Inflammatory macrophage treated with lipopolysaccharide for 1 hour (primary cell): ENCODE data around the gene NRL.
"Not testable (repeated sequence)": the region's sequence is repeated elsewhere in the genome, so short reads cannot be mapped to it uniquely, and the experiment has no call there.

Source experiments
- DNase-seq, 2 donors: peaks; one replicate each; pipeline ENCODE4 v3.0.0-alpha.2; 2020 to 2022

Gene NRL

DNA sequence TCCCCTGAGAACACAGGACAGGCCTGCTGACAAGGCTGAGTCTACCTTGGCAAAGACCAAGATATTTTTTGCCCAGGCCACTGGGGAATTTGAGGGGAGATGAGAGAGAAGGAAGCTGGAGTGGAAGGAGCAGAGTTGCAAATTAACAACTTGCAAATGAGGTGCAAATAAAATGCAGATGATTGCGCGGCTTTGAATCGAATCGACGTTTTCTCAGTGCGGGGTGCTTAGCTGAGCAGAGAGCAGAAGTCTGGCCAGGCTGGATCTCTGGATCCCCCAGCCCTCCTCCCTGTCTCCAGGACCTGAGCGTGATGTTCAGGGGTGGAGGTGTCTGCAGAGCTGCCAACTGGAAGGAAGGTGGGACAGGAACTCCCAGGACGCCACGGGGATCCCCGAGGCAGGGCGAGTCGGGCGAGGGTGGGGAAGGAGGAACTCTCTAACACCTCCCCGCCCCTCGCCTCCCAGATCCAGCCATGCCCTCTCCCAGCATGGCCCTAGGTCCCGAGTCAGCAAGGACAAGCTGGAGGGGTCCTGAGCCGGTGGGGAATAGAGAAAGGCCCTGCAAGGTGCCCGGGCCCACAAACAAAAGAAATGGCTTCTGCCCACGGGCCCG lies 63.5 kb downstream of the NRL start:
- DNase-seq: peak; percentile 37 to 59

DNA sequence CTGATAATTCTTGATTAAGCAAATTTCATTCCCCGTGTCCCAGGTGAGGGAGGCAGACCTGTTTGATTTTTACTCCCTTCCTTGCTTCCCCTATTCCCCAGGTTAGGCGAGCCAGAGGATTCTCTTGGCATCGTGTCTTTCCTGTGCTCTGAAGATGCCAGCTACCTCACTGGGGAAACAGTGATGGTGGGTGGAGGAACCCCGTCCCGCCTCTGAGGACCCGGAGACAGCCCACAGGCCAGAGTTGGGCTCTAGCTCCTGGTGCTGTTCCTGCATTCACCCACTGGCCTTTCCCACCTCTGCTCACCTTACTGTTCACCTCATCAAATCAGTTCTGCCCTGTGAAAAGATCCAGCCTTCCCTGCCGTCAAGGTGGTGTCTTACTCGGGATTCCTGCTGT lies 64.0 kb downstream of the NRL start:
- DNase-seq: not testable (repeated sequence)

DNA sequence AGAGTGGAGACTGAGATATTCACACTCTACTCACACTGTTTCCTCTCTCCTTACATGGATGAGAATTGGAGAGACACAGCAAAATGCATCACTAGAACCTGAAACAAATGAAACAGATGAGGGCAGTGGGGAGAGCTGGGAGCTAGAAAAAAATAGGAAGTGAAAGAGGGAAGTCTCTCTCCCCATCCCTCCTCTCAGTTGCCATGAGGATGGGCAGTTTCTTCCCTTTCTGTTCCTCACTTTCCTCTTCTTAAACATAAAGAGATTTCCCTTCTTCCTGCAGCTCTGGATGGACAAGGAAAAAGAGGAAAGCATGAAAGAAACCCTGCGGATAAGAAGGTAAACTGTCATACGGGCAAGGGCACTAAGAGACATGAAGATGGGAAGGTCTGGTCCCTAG lies 65.7 kb downstream of the NRL start:
- DNase-seq: peak; percentile 34 to 41

DNA sequence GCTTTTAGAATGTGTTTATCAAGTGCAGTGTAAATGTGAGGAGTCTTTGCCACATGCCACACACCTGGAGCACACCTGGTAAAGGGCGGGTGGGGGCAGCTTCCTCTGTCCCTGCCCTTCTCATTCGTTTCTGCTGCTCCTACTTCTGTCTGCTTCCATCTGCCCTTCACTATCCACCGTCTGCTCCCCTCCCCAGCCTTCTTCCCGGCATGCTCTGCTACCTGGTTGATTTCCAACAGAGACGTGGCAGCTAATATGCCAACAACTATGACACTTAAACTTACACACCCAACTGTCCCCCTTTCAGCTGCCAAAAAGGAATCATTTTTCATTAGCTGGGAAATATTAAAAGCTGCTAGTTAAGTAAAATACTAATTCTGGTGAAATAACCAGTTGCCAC lies 72.0 kb downstream of the NRL start:
- DNase-seq: no peak

DNA sequence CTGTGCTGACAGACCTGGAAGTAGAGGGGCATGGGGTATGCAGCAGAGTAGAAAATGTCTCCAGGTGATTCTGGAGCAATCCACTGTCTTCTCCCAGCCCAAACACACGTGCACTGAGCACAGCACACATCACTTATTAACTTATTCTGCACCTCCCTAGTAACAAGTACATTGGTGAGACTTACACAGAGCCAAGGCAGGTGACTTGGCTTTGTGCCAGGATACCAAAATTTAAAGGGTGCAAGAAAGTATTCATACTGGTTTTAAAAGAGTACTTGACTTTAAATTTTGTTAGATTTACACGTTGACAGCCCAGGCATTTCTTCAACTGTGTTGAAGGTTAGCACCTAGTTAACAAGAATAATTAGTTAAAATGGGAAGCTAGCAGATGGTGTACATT lies 74.1 kb downstream of the NRL start:
- no peak for DNase-seq

DNA sequence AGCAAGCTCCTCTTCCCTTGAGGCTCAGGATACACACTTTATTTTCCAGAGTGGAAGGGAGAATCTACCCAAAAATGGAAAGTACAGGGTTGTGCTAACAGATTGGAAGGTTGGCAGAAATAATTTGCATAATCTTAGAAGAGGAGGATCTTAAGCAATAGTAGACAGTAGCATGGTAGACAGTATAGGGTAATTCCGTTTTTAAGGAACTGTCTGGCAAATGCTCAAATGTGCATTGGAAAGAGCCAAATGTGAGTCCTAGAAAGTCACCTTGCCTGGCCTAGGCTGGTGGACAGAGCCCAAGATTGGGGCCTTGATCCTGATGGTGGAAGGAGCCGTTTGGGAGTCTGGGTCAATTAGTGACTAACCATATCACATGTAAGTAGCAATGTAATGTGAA lies 76.1 kb downstream of the NRL start:
- DNase-seq: peak; percentile 83 to 90

DNA sequence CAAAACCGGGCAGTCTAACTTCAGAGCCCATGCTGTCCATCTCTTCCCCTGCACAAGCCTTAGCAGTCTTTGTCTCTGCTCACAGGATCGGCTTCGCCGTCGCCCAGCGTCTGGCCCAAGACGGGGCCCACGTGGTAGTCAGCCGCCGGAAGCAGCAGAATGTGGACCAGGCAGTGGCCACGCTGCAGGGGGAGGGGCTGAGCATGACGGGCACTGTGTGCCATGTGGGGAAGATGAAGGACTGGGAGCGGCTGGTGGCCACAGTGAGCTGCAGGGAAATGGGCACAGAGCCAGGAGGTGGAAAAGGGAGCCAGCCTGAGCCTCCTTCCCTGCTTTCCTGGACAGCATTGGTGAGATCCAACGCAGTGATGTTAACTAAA lies 77.1 kb downstream of the NRL start:
- DNase-seq: no peak

DNA sequence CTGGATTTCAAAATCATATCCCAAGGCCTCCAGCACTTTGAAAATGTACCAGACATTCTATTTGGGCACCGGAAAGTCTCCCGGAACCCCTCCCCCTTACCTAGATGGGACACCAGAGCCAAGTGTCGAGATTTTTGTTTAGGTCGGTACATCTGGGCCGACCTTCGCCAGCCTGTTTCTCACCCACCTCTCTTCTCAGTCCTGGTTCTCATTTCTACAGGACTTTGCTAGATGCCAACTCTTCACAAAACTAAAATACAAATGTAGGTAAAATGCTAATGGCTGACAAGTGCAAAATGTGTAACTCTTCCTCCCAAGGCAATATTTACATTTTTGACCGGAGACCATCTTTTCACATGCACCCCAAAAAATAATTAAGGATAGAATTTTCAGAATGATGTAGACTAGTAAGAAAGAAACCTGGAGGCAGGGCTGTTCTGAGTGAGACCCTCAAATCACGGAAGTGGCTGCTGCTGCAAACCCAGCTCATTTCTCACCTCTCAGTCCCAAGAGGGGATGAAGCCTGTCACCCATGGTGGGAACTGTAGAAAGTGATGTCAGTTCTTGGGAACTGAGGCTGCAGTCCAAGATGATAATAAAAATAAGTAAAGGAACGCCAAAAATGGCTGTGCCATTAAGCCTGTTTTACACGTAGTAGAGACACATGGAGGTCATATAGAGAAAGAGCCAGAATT lies 77.6 kb downstream of the NRL start:
- not testable (repeated sequence) for DNase-seq

DNA sequence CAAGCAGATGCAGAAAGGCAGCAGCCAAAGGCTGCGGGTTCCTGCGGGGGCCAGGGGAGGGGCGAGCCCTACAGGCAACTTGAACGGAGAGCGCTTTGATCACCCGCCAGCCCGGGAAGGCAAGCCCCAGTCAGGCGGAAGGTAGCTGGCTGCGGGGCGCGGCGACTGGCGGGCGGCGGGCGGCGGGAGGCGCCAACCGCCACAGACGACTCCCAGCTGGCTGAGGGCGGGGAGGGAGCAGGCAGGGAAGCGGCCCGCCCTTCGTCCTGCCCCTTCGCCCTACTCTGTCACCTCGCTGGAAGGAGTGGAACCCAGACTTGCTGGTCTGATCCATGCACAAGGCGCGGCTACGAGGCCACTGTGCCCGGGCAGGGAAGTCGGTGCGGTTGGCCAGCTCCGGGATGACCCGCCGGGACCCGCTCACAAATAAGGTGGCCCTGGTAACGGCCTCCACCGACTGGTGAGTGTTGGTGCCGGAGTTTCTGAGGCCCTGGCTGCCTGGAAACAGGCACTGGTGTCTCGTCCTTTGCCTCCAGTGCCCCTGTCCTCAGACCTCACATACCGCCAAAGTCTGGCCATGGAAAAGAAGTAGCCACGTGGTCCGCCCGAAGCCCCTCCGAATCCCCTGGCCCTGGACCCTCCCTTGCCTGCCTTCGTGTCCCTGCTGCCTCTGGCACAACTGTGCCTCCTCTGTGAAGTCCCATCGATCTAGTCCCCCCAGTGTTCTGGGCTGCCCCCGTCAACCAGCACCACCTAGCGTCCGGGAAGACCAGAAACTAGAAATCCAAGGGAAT lies 78.4 kb downstream of the NRL start:
- peak; percentile 73 to 79 for DNase-seq

DNA sequence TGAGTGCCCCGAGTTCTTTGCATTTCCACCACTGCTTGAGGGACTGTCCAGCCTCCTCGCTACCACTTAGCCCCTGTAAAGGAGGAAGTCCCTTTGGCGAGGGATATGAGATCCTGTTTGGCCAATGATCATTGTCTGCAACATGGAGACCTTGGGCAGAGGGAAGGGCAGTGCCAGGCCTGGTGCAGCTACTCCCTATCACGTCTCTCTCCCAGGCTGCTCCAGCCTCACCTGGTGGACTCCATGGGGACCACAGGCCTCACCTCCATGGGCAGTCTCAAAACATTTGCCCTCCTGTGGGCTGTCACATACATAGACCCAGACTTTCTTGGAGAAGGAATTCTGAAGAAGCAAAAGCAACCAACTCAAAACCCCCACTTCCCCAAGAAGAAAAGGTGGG lies 79.0 kb downstream of the NRL start:
- DNase-seq: peak in 1 of 2 donors; percentile 34

DNA sequence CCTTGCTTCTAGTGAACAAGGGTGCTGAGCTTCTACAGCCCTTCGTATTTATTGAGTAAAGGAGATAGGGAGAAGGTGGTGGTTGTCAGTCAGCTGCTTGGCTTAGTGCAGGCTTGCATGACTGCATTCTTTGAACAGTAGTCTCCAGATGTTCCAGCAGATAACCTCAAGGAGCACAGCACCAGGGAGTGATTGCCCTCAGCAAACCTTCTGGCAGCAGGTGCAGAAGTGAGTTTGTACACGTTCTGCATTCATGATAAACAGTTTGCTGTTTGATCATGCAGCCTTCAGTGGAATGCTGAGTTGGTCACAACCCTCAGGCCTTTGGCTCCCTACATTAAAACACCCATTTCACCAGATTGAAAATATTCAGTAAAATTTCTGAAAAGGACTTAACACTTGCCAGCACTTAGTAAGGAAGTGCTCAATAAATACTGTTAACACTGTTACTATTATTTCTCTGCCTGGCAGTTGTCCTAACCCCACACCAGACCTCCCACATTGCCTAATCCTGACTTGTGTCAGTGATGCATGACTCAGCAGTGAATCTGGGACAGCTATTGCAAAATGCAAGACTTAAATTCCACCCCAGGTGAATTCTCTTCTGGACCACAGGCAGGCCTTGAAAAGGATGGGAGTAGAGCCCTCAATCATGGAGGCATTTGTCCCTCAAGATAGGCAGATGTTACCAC lies 81.9 kb downstream of the NRL start:
- peak; percentile 80 to 81 for DNase-seq

DNA sequence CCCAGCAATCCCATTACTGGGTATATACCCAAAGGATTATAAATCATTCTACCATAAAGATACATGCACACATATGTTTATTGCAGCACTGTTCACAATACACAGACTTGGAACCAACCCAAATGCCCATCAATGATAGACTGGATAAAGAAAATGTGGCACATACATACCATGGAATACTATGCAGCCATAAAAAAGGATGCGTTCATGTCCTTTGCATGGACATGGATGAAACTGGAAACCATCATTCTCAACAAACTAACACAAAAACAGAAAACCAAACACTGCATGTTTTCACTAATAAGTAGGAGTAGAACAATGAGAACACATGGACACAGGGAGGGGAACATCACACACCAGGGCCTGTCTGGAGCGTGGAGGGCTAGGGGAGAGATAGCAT lies 83.4 kb downstream of the NRL start:
- not testable (repeated sequence) for DNase-seq

DNA sequence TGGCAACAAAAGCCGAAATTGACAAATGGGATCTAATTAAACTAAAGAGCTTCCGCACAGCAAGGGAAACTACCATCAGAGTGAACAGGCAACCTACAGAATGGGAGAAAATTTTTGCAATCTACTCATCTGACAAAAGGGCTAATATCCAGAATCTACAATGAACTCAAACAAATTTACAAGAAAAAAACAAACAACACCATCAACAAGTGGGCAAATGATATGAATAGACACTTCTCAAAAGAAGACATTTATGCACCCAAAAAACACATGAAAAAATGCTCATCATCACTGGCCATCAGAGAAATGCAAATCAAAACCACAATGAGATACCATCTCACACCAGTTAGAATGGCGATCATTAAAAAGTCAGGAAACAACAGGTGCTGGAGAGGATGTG lies 85.1 kb downstream of the NRL start:
- DNase-seq: not testable (repeated sequence)
